GM12801 (cell line): ENCODE results near the gene NBEAL1.

Experiments used
- TF ChIP-seq, protein P1 (sequence below): IDR thresholded peaks from one replicate; pipeline ENCODE4 v1.5.1; 2011; ENCODE audit warnings: control low read depth; ENCODE audit not compliant: insufficient read length; ENCODE audit errors: extremely low read depth

The NBEAL1 gene

DNA sequence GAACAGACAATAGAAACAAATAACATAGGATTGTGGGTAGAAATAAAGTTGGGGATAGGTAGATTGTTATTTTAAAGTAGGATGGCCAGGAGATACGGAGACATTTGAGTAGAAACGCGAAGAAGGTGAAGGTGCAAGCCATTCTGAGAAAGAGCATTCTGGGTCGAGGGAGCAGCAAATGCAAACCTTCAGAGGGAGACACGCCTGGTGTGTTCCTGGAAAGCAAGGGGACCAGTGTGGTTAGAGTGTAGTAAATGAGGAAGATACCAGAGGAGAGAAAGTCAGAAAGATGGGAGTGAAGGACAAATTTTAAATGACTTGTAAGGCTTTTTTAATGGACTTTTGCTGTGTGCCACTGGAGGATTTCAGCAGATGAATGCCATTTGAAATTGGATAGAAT is 225.8 kb downstream of the NBEAL1 start:
- TF ChIP-seq, protein P1, sequence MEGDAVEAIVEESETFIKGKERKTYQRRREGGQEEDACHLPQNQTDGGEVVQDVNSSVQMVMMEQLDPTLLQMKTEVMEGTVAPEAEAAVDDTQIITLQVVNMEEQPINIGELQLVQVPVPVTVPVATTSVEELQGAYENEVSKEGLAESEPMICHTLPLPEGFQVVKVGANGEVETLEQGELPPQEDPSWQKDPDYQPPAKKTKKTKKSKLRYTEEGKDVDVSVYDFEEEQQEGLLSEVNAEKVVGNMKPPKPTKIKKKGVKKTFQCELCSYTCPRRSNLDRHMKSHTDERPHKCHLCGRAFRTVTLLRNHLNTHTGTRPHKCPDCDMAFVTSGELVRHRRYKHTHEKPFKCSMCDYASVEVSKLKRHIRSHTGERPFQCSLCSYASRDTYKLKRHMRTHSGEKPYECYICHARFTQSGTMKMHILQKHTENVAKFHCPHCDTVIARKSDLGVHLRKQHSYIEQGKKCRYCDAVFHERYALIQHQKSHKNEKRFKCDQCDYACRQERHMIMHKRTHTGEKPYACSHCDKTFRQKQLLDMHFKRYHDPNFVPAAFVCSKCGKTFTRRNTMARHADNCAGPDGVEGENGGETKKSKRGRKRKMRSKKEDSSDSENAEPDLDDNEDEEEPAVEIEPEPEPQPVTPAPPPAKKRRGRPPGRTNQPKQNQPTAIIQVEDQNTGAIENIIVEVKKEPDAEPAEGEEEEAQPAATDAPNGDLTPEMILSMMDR: no peak

DNA sequence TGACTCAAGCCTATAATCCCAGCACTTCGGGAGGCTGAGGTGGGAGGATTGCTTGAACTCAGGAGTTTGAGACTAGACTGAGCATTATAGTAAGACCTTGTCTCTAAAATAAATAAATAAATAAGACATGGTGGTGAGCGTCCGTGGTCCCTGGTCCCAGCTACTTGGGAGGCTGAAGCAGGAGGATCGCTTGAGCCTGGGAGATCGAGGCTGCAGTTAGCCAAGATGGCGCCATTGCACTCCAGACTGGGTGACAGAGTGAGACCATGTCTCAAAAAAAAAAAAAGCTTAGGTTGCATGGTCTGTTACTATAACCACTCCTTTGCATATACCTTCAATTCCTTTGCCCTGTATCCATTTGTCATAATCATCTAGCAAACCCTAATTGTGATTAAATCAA is 227.8 kb downstream of the NBEAL1 start:
- TF ChIP-seq, protein P1: no peak

DNA sequence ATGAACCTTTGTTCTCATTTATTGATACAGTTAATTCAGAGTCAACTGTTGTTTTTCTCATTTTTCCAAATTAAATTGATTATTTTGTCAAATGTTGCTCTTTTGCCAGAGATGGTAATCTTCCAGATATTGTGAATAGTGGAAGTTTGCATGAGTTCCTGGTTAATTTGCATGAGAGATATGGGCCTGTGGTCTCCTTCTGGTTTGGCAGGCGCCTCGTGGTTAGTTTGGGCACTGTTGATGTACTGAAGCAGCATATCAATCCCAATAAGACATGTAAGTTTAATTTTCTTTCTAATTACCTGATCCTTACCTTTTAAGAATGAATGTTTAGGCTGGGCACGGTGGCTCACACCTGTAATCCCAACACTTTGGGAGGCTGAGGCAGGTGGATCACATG is 232.0 kb downstream of the NBEAL1 start:
- TF ChIP-seq, protein P1: no peak

DNA sequence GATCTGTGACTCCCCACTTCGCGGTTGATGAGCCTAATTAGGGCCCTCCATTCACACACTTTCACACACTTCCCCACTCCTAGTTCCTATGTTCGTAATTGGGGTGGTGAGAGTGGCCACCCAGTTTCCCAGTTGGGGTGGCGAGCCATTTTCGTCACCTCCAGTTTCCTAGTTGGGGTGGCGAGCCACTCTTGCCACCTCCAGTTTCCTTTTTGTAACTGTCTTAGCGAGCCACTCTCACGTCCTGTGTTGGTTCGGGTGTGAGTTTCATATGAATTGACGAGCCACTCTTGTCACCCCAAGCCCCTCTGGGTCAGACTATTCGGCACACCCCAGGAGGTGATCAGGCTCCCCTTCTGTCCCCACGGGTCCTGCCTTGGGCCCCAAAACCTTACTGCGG is 238.1 kb downstream of the NBEAL1 start:
- TF ChIP-seq, protein P1: no peak

DNA sequence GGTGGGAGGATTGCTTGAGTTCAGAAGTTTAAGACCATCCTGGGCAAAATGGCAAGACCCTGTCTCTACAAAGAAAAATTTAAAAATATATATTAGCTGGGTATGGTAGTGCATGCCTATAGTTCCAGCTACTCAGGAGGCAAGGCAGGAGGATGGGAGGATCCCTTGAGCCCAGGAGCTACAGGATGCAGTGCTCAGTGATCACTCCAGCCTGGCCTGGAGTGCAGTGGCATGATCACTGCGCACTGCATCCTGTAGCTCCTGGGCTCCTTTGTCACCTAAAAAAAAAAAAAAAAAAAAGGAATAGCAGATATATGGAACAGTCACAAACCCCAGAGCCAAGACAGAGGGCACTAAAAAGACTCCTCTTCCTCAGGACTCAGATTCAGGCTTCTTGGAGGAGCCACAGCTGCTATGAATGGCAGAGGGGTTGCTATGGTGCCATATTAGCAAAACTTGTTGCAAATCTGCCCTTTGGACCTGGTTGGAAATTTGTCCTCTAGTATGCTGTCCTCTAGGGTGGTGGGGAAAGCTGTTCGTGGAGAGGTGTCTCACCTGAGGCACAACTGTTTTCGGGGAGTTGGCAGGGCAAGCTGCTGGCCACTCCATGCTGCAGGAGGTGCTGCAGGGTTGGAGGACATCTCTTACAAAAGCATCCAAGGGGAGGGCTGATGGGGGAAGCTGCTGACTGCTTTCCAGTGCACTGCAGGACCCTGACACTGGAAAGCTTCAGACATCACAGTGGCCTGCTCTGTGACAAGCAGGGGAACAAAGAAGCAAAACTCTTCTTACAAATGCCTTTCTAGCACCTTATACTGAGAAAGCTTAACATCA is 246.9 kb downstream of the NBEAL1 start:
- TF ChIP-seq, protein P1: no peak
